GM19025 (cell line): ENCODE data around the gene TMPRSS2.

Experiments
- ATAC-seq: cut with Tn5 transposase; IDR thresholded peaks from one replicate; pipeline ENCODE4 v1.9.1; 2021; ENCODE audit warnings: mild to moderate bottlenecking, low read depth, moderate library complexity; ENCODE audit not compliant: unreplicated experiment

Gene TMPRSS2

DNA sequence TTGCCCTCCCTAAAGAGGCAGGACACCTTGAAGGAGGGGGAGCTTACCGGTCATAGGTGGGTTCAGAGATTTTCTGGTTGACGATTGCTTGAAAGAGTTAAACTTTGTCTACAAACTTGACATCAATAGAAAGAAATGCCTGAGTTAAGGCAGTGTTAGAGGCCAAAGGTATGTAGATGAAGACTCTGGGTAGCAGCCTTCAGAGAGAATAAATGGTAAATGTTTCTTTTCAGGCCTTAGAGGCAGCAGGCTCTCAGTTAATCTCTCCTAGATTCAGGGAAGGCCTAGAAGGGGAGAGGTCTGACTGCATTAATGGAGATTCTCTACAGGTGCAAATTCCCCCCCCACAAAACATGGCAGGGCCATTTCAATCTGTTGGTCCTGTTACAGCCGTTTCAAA lies 54.2 kb downstream of the TMPRSS2 start:
- ATAC-seq: no peak

- no peak for ATAC-seq
These were observed 54.8 kb downstream of the TMPRSS2 start for GRCh38 chr21:41453198-41453597.

- no peak for ATAC-seq
These were observed 55.9 kb downstream of the TMPRSS2 start for GRCh38 chr21:41451753-41452676.

- ATAC-seq: no peak
These were observed 58.3 kb downstream of the TMPRSS2 start for GRCh38 chr21:41449613-41450012.

DNA sequence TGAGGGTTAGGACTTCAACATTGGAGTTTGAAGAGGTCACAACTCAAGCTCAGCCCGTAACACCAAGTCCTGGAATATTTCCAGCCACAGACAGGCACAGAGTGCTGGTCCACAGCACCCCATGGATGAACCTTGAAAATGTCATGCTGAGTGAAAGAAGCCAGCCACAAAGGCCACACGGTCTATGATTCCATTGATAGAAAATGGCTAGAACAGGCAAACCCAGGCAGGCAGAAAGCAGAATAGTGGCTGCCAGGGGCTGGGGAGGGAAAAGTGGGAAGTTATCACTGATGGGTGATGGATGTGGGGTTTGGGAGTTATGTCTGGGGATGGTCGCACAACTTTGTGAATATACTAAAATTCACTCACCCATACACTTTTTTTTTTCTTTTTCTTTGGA lies 60.6 kb downstream of the TMPRSS2 start:
- no peak for ATAC-seq

DNA sequence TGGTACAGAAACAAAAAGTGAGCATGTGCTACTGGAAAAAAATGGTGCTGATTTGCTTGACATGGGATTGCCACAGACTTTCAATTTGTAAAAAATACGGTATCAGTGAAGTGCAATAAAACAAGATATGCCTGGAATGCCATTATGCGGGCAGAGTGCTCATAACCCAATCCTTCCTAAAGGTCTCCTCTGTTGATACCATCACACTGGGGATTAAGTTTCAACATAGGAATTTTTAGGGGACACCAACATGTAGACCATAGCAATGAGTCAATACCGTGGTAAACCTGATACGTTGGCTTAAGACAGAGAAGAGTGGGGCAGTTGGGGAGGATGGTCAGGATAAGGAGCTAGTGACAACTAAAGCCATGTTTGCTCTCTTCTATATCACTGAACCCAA lies 61.4 kb downstream of the TMPRSS2 start:
- ATAC-seq: no peak

DNA sequence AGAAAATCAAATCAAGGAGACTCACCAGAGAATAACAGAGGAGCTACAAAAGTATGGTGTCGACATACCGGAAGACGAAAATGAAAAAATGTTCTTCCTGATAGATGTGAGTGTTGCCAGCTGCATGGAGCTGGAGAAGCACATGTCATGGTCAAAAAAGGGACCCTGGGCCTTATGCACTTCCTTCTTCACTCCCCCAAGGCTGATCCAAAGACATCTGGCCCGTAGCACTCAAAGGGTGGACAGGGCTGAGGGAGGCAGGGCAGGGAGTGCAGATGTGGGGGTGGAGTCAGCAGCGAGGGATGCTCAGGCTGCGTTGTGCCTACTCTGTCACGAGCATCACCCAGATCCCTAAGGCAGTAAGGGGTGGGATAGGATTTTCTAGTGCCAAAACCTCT lies 62.5 kb downstream of the TMPRSS2 start:
- no peak for ATAC-seq

- no peak for ATAC-seq
These were observed 63.1 kb downstream of the TMPRSS2 start for GRCh38 chr21:41444703-41445464.

GRCh38 chr21:41443562-41443961 lies 64.4 kb downstream of the TMPRSS2 start:
- no peak for ATAC-seq

DNA sequence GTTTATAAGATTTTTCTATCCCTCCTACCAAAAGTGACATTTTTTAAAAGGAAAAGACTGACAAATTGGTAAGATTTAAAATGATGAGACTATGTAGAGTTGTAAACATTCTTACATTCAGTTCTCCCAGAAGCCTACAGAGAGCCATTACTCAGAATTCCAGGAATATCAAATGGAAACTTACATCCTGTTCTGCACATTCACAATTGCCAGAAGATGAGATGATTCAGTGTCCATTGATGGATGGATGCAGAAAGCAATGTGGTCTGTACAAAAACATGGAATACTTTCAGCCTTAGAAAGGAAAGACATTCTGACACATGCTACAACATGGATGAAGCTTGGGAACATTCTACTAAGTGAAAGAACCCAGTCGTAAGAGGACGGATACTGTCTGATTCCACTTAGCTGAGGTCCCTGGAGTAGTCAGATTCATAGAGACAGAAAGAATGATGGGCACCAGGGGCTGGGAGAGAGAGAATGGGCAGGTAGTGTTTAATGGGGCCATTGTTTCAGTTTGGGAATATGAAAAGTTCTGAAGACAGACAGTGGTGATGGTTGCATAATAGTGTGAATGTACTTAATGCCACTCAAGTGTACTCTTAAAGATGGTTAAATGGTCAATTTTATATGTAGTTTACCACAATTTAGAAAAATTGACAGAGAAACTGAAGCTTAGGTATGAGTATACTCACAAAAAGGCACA lies 65.3 kb downstream of the TMPRSS2 start:
- ATAC-seq: no peak

- ATAC-seq: no peak
These were observed 66.4 kb downstream of the TMPRSS2 start for GRCh38 chr21:41441546-41441945.

DNA sequence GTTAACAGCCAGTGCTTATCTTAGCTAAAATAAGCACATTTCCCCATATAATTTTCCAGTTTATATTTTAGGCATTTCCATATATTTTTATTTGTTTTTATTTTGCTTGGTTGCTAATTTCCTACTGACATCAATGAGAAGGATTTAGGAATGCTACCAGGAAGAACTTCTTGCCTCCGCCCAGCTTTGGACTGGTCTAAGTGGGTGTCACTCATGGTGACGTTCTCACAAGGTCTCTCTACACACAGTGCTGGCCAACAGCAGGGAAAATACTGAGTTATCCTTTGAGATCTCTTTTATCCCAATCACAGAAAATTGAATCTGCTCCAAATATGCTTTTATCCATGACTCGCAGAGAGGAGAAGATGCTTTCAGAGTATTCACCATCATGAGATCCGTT lies 68.7 kb downstream of the TMPRSS2 start:
- no peak for ATAC-seq

DNA sequence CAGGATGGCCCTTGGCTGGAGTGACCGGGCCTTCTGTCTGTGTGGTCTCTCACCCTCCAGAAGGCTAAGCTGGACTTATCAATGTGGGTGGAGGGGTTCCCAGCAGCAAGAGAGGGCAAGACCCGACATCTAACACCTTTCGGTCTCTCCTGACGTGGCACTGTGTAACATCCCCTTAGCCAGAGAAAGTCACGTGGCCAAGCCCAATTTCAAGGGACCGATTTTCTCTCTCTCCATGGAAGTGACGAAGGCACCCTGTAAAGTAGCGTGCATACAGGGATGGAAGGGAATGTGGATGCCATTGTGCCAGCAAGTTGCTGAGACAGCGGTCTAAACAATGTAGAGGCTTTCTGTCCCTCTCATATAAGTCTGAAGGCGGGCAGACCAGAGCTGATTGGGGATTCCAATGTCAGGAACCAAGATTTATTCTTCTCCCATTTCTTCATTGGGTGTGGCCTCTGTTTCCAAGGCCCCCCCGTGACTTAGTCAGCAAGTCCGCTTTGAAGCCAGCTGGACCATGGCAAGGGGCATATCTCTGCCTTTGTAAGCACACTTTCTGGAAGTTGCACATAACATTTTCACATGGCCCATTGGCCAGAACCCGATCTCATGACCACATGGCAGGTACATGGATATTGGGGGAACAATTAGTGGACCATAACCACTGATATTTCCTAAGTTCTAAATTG lies 69.4 kb downstream of the TMPRSS2 start:
- ATAC-seq: no peak

DNA sequence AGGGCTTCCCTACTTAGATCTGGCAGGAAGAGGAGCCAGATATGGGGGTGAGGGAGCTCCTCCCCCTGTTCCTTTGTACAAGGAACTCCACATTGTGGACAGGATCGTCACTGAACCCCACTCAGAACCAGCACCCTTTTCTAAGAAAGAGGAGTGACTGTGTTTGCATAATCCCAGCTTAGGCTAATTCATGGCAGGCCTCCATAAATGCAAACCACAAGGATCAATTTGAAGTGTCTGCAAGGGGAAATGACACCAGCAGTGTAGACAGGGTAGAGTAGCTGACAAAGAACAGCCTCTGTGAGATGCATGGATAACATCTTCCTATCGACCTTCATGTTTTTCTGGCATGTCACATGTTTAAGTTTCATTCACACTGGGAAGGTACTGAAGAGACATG lies 70.2 kb downstream of the TMPRSS2 start:
- no peak for ATAC-seq

DNA sequence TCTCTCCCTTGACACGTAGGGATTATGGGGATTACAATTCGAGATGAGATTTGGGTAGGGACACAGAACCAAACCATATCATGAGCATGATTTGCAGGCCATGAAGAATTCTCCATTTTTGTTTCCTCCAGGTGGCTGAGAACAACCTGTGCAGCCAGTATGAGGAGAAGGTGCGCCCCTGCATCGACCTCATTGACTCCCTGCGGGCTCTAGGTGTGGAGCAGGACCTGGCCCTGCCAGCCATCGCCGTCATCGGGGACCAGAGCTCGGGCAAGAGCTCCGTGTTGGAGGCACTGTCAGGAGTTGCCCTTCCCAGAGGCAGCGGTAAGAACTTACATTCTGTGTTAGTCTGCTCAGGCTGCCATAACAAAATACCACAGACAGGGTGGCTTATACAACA lies 72.3 kb downstream of the TMPRSS2 start:
- no peak for ATAC-seq

DNA sequence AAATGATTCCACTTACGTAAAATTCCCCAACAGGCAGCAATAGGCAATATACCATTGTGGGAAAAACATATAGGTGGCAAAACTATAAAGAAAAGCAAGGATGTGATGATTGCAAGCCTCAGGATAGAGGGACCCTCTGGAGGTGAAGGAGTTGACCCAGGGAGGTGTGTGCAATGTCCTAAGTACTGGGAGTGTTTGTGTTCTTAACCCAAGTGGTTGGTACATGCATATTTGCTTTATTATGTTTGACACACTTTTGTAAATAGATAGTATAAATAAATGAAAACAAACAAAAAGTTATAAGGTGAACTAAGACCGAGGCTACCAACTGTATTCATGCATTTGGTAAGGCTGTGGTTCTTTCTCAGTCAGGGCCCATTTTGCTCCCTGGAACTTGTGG lies 74.4 kb downstream of the TMPRSS2 start:
- no peak for ATAC-seq

- no peak for ATAC-seq
These were observed 75.1 kb downstream of the TMPRSS2 start for GRCh38 chr21:41432562-41433460.

DNA sequence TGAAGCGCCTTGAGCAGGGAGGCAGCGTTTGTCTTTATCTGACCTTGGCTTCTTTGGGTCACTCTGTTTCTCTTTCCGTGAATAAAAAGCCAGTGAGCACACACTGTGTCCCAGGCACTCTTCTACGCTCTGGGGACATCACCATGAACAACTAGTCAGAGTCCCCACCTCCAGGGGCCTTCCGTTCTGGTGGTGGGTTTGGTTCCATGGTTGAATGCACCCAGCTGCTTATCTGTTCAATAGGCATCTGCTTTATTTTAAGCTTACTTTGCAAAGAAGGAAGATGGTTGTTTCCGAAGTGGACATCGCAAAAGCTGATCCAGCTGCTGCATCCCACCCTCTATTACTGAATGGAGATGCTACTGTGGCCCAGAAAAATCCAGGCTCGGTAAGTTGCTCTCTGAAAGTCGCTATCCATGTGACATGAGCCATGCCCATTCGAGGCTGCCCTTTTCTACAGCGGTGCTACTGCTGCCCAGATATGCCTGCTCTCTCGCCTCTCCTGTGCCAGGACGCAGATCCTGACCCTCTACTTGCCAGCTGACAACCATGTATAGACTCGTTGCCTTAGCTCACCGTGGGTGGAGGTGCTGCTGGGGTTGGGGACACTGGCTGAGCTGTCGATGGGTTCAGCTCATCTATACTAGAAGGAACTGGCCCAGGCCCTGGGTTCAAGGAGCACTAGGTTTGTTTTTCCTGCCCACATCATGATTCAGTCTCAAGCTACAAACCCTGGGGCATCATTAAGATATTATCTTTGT lies 76.0 kb downstream of the TMPRSS2 start:
- ATAC-seq: peak; percentile 80
